ENCODE data around the gene DBR1. TPM values are rescaled to one million over a fixed set of nuclear protein-coding genes. Genes with fewer than 3 reads are reported as not detected.

The DBR1 gene
- total and polyA plus RNA-seq, 9 of the 15 experiments (the other 6 are each of a cell fraction or from before 2014, with no cell fraction given), result 2.7 to 14.1 (median 10.9) TPM

GRCh38 chr3:138199851-138200250 lies 25.1 kb upstream of the DBR1 start (continued):
- no peak for TF ChIP-seq RAD21 (CRISPR knock-in tag; conservative IDR thresholded peaks at IDR 0.05 in 1 of 2, IDR thresholded peaks at IDR 0.05 in 1 of 2)
- no peak for TF ChIP-seq NR3C1 (CRISPR knock-in tag; IDR thresholded peaks at IDR 0.05)
- peak; percentile 95 for TF ChIP-seq CBFA2T3 (IDR thresholded peaks at IDR 0.05)
- TF ChIP-seq GATA2 (CRISPR knock-in tag; IDR thresholded peaks at IDR 0.05), result peak; percentile 59; the same call in 1 of the 2 replicates
- peak in 1 of 2 experiments; percentile 49; a peak in 1 of 4 replicates for TF ChIP-seq ZNF639 (CRISPR knock-in tag; conservative IDR thresholded peaks at IDR 0.05 in 1 of 2, IDR thresholded peaks at IDR 0.05 in 1 of 2)
- TF ChIP-seq MEF2A (IDR thresholded peaks at IDR 0.05; ENCODE audit: control insufficient read depth, low read depth, low read length), result peak; percentile 58
- TF ChIP-seq, protein P1, sequence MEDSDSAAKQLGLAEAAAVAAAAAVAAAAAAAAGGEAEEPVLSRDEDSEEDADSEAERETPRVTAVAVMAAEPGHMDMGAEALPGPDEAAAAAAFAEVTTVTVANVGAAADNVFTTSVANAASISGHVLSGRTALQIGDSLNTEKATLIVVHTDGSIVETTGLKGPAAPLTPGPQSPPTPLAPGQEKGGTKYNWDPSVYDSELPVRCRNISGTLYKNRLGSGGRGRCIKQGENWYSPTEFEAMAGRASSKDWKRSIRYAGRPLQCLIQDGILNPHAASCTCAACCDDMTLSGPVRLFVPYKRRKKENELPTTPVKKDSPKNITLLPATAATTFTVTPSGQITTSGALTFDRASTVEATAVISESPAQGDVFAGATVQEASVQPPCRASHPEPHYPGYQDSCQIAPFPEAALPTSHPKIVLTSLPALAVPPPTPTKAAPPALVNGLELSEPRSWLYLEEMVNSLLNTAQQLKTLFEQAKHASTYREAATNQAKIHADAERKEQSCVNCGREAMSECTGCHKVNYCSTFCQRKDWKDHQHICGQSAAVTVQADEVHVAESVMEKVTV (CRISPR knock-in tag; IDR thresholded peaks at IDR 0.05), result peak; percentile 21; the same call in 1 of the 2 replicates
- no peak for TF ChIP-seq LARP7 (IDR thresholded peaks at IDR 0.05)
- no peak for TF ChIP-seq CTBP1 (IDR thresholded peaks at IDR 0.05; ENCODE audit: borderline replicate concordance)
- TF ChIP-seq SREBF2 (CRISPR knock-in tag; IDR thresholded peaks at IDR 0.05), result no peak
- peak in 1 of 2 experiments; percentile 90; a peak in 2 of 4 replicates for TF ChIP-seq ZMIZ1 (IDR thresholded peaks at IDR 0.05; ENCODE audit: low read depth in 2 of 2, low read length in 2 of 2)
- no peak for TF ChIP-seq SRSF9 (IDR thresholded peaks at IDR 0.05; ENCODE audit: borderline replicate concordance, low read depth, low read length)
- TF ChIP-seq SMARCE1 (IDR thresholded peaks at IDR 0.05), result peak; percentile 82
- TF ChIP-seq, protein P2, sequence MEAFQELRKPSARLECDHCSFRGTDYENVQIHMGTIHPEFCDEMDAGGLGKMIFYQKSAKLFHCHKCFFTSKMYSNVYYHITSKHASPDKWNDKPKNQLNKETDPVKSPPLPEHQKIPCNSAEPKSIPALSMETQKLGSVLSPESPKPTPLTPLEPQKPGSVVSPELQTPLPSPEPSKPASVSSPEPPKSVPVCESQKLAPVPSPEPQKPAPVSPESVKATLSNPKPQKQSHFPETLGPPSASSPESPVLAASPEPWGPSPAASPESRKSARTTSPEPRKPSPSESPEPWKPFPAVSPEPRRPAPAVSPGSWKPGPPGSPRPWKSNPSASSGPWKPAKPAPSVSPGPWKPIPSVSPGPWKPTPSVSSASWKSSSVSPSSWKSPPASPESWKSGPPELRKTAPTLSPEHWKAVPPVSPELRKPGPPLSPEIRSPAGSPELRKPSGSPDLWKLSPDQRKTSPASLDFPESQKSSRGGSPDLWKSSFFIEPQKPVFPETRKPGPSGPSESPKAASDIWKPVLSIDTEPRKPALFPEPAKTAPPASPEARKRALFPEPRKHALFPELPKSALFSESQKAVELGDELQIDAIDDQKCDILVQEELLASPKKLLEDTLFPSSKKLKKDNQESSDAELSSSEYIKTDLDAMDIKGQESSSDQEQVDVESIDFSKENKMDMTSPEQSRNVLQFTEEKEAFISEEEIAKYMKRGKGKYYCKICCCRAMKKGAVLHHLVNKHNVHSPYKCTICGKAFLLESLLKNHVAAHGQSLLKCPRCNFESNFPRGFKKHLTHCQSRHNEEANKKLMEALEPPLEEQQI (IDR thresholded peaks at IDR 0.05), result peak; percentile 47; the same call in 1 of the 2 replicates
- no peak for TF ChIP-seq ZNF449 (CRISPR knock-in tag; IDR thresholded peaks at IDR 0.05)
- peak; percentile 51 to 75; a peak in 3 of 4 replicates for TF ChIP-seq TRIM24 (IDR thresholded peaks at IDR 0.05)
- 0 out of 2 replicates have a peak, but pooled peaks have one; percentile 28 for TF ChIP-seq JUND (IDR thresholded peaks at IDR 0.05; ENCODE audit: borderline replicate concordance, low read depth, low read length)
- TF ChIP-seq JUND (tag; IDR thresholded peaks at IDR 0.05; ENCODE audit: borderline replicate concordance, low read depth, low read length), result no peak

Measured in K562 (cell line).